GM12865 (cell line): ENCODE measurements around the gene DRC7.

ENCODE experiments used
- DNase-seq: peaks from one replicate; pipeline ENCODE4 v3.0.0; 2010; ENCODE audit warnings: low read depth
- H3K4me3 ChIP-seq: 2 replicates; pipeline ENCODE4 v1.5.1; 2011; ENCODE audit warnings: mild to moderate bottlenecking, low read depth, low read length, control low read depth
- TF ChIP-seq, protein P1 (sequence below): IDR thresholded peaks from 2 replicates; pipeline ENCODE4 v1.5.1; 2011; ENCODE audit warnings: low read length, control low read depth, low read depth, inconsistent platforms; ENCODE audit not compliant: insufficient read depth; ENCODE audit errors: missing control alignments

DRC7 gene

DNA sequence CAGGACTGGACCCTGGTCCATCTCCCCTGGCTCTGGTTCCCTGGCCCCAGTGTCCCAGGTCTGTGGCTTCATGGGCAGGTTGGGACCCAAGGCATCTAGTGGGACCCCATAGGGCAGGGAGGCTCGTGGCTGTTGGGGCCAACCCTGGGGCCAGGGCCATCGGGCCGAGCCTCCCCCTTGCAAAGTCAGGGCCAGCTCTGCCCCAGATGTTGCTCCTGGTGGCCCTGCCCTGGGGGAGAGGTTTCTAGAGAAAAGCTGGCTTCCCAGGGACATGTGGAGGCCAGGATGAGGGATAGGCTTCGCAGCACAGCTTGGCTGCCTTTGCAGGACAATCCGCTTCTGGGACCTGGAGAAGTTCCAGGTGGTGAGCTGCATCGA is 57.6 kb downstream of the DRC7 start:
- H3K4me3 ChIP-seq, result no peak overlapping the region
- TF ChIP-seq, protein P1, sequence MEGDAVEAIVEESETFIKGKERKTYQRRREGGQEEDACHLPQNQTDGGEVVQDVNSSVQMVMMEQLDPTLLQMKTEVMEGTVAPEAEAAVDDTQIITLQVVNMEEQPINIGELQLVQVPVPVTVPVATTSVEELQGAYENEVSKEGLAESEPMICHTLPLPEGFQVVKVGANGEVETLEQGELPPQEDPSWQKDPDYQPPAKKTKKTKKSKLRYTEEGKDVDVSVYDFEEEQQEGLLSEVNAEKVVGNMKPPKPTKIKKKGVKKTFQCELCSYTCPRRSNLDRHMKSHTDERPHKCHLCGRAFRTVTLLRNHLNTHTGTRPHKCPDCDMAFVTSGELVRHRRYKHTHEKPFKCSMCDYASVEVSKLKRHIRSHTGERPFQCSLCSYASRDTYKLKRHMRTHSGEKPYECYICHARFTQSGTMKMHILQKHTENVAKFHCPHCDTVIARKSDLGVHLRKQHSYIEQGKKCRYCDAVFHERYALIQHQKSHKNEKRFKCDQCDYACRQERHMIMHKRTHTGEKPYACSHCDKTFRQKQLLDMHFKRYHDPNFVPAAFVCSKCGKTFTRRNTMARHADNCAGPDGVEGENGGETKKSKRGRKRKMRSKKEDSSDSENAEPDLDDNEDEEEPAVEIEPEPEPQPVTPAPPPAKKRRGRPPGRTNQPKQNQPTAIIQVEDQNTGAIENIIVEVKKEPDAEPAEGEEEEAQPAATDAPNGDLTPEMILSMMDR, result no peak
- no peak for DNase-seq

GRCh38 chr16:57752581-57753447 is 58.2 kb downstream of the DRC7 start:
- no peak overlapping the region for H3K4me3 ChIP-seq
- DNase-seq, result no peak
- TF ChIP-seq, protein P1, result no peak

DNA sequence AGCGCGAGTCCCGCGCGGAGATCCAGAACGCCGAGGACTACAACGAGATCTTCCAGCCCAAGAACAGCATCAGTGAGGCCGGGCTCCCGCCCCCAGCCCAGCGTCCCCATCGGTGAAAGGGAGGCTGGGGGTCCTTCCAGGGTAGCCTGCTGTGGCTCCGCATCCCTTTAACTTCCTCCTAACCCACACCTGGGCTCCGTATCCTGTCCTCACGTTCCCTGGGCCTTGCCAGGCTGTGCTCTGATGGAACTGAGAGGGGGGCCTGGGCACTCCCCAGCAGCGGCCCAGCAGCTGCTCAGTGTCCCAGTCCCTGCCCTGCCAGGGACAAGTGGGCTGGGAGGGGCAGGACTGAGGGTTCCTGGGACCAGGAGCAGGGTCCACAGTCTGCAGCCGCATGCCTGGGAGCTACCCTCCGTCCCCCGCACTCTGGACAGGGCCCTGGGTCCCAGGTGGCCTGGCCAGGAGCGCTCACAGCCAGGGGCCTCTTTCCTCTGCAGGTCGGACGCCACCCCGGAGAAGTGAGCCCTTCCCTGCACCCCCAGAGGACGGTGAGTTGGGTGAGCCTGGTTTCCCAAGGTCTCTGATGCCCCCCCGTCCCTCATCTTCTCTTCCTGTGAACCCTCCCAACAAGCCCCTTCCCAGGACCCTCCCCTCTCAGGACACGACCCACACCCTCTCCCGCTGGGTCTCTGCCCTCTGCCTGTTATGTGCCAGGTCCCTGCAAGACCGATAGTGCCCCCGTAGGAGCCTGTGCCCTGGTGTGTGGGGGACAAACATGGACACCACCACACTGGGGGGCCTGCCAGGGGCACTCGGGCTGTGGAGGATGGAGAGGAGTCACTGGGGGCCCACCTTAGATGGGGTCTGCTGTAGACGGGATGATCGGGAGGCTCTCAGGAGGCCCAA is 59.1 kb downstream of the DRC7 start:
- no peak for DNase-seq
- TF ChIP-seq, protein P1, result no peak
- H3K4me3 ChIP-seq, result no peak overlapping the region

GRCh38 chr16:57754354-57755060 is 59.9 kb downstream of the DRC7 start:
- TF ChIP-seq, protein P1, result no peak
- no peak for DNase-seq
- H3K4me3 ChIP-seq, result no peak overlapping the region

GRCh38 chr16:57755061-57755684 is 60.6 kb downstream of the DRC7 start:
- TF ChIP-seq, protein P1, result peak; percentile 5

DNA sequence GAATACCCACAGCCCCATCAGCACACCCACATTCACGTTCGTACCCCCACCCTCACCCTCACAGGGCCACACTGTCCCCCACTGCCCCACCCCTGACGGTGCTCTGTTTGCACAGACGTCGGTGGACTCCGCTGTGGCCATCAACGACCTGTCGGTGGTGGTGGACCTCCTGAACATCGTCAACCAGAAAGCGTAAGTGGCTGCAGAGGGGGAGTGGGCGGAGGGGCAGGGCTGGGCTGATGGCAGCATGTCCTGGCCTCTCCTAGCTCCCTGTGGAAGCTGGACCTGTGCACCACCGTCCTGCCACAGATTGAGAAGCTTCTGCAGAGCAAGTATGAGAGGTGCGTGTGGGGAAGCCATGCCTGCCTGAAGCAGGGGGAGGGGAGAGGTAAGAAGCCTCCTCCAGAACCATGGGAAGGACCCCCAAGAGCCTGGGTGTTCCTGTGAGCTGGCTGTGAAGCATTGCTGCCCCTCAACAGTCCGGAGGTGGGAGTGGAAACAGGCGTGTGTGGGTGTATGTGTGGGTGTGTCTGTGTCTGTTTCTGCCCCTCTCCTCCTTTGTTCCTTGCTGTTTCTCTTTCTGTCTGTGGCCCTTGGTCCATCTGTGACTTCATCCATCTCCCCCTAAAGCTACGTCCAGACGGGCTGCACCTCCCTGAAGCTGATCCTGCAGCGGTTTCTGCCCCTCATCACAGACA is 61.3 kb downstream of the DRC7 start:
- TF ChIP-seq, protein P1, result no peak
- DNase-seq, result no peak
- H3K4me3 ChIP-seq, result no peak overlapping the region

More at GRCh38 chr16:57755061-57755684, 60.6 kb downstream of the DRC7 start:
- no peak for DNase-seq
- H3K4me3 ChIP-seq, result no peak overlapping the region
